Lower lobe of right lung (tissue), 2 donors: ENCODE data around the gene ITPRID1. TPM values are rescaled to one million over a fixed set of nuclear protein-coding genes. Genes with fewer than 3 reads are reported as not detected.
"Not testable (repeated sequence)": the region's sequence is repeated elsewhere in the genome, so short reads cannot be mapped to it uniquely, and the experiment has no call there.

Experiments
- ATAC-seq, 2 donors: fragments of 200-7000 bp; cut with Tn5 transposase; one replicate each; pipeline ENCODE4 v1.9.1; 2020 to 2022; ENCODE audit warnings: mild to moderate bottlenecking in 2 of 2, moderate library complexity in 2 of 2
- DNase-seq: peaks from one replicate; pipeline ENCODE4 v3.0.0-alpha.2; 2020
- H3K27ac ChIP-seq: fragments of 200-600 bp; one replicate; pipeline ENCODE4 v1.8.0; 2022
- H3K27me3 ChIP-seq: fragments of 200-600 bp; one replicate; pipeline ENCODE4 v1.8.0; 2022; ENCODE audit warnings: low read depth
- H3K36me3 ChIP-seq: fragments of 200-600 bp; one replicate; pipeline ENCODE4 v1.8.0; 2022; ENCODE audit warnings: mild to moderate bottlenecking
- H3K4me1 ChIP-seq: fragments of 200-600 bp; one replicate; pipeline ENCODE4 v1.8.0; 2022
- H3K4me3 ChIP-seq: fragments of 200-600 bp; one replicate; pipeline ENCODE4 v1.8.0; 2022; ENCODE audit warnings: mild to moderate bottlenecking
- H3K9me3 ChIP-seq: fragments of 200-600 bp; one replicate; pipeline ENCODE4 v1.8.0; 2022
- intact Hi-C: fragments of 100-400 bp; cut with DNase I; formaldehyde crosslinking; loops from one replicate; pipeline ENCODE4 v1.11.0; 2022
- long read RNA-seq: library from polyadenylated mRNA; unstranded; transcript quantifications from one replicate; pipeline ENCODE4 v2.0.0, GENCODE V29; 2021
- total RNA-seq: library from RNA; stranded (reverse); fragmentation: NEBNext Ultra II Directional; extraction: Animal tissue kit (Norgen Biotek cat#: 25700); gene quantifications from one replicate; pipeline ENCODE4 v1.2.1, GENCODE V29; 2021
- TF ChIP-seq, protein P1 (sequence below): fragments of 200-600 bp; IDR thresholded peaks from one replicate; pipeline ENCODE4 v1.8.0; 2022; ENCODE audit warnings: antibody characterized with exemption, mild to moderate bottlenecking
- donor health status: DM: no; HTN: yes; CAD: no; lungs with severe emphysema.

ITPRID1 gene
- total RNA-seq, result 0.59 TPM
- long read RNA-seq, partial matches to known transcripts, result 0 of 2 reads
- long read RNA-seq, other reads (novel, unspliced or antisense), result 2 of 2 reads

DNA sequence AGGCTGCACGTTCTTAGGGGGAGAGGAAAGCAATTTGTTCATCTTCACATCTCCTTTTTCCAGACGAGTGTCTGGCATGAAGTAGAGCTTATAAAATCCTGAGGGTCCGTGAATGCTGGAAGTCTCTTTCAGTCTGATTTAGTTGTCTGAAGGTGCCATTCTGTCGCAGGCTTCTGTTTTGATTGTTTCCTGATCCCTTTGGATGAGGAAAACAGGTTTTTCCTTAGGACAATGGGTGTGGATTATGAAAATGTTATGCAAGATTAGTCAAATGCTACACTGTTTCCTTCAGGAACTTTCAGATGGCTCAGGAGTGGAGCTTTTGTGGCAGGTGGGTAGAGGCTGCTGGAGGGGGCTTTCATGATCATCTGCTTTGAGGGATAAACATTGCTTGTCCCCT, at the start of gene ITPRID1:
Gene ITPRID1 (plus strand): TSS at position 301 of the 400 bp plus-strand sequence. CDS start 38,935 bp downstream, outside the sequence.
- no peak within 1 kb of the TSS for H3K27ac ChIP-seq
- no peaks in the 10 kb centered on the region for H3K9me3 ChIP-seq
- TF ChIP-seq, protein P1, sequence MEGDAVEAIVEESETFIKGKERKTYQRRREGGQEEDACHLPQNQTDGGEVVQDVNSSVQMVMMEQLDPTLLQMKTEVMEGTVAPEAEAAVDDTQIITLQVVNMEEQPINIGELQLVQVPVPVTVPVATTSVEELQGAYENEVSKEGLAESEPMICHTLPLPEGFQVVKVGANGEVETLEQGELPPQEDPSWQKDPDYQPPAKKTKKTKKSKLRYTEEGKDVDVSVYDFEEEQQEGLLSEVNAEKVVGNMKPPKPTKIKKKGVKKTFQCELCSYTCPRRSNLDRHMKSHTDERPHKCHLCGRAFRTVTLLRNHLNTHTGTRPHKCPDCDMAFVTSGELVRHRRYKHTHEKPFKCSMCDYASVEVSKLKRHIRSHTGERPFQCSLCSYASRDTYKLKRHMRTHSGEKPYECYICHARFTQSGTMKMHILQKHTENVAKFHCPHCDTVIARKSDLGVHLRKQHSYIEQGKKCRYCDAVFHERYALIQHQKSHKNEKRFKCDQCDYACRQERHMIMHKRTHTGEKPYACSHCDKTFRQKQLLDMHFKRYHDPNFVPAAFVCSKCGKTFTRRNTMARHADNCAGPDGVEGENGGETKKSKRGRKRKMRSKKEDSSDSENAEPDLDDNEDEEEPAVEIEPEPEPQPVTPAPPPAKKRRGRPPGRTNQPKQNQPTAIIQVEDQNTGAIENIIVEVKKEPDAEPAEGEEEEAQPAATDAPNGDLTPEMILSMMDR, result no peak
- ATAC-seq, result no peak
- H3K4me3 ChIP-seq, result no peak within 1 kb of the TSS
- no peaks in the 10 kb centered on the region for H3K36me3 ChIP-seq
- H3K27me3 ChIP-seq, result no peaks in the 10 kb centered on the region
- no peaks in the 10 kb centered on the region for H3K4me1 ChIP-seq
- intact Hi-C loops, result no loop called here
- DNase-seq, result no peak

DNA sequence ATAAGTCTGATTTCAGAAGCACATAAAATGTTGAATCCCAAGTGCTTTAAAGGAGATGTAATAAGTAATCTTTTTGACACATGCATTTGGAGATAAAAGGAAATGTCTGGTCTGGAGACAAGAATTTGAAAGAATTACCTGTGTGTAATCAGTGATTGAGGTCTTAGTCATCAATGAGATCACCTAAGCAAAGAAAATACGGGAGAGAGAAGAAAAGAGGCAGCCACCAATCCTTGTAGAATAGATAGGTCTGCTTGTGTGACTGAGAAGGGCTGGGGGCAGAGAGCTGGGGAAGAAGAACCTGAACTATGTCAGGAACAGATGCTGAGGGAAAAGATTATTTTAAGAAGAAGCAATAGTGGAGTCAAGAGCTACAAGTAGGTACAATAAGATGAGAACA, 49.3 kb upstream of the ITPRID1 start:
- Histone ChIP-seq H3K9me3 (no peaks in the 10 kb centered on the region), H3K4me1 (no peaks in the 10 kb centered on the region), H3K36me3 (no peaks in the 10 kb centered on the region), H3K27ac (no peak overlapping the region), H3K4me3 (no peak overlapping the region), H3K27me3 (no peaks in the 10 kb centered on the region)
- no peak for DNase-seq
- no peak for ATAC-seq
- intact Hi-C loops, result no loop called here
- TF ChIP-seq, protein P1, result no peak

DNA sequence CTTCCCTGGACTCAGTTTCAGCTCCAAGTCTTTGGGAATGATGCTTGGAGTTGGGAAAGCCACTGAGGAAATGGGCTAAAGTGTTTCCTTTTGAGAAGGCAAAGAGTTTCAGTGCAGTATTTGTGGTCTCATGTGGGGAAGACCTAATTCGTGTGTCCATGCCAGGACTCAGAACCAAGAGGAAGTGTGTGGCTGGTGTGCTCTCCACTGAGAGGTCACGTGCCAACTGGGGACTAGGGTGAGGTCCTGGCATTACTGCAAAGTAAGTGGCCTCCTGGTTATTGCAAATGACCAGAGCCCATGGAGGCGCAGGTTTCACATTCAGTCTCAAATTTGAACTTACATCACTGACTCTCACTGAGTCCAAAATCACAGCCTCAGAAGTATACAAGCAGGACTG, 48.6 kb upstream of the ITPRID1 start:
- no peaks in the 10 kb centered on the region for H3K9me3 ChIP-seq
- ATAC-seq (no peak), DNase-seq (no peak)
- intact Hi-C loops, result no loop called here
- H3K4me1 ChIP-seq, result no peaks in the 10 kb centered on the region
- no peak overlapping the region for H3K4me3 ChIP-seq
- H3K36me3 ChIP-seq, result no peaks in the 10 kb centered on the region
- TF ChIP-seq, protein P1, result no peak
- no peak overlapping the region for H3K27ac ChIP-seq
- H3K27me3 ChIP-seq, result no peaks in the 10 kb centered on the region

DNA sequence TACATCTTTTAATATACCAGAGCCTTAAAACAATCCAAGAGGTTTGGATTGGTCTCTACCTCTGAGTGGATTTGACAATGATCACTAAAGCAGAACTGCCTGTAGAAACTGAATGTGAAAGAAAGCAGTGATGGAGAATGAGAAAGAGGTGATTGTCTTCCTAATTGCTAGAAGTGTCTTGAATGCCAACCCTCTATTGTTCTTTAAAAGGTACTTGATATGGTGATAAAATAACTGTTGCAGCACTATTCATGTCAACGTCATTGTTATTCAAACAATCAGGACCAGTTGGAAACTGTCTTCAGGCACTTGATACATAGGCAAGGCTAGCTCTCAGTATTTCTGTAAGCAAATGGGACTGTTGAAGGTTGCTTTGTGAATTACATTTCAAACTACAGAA, 47.9 kb upstream of the ITPRID1 start:
- H3K4me3 ChIP-seq, result no peak overlapping the region
- no peaks in the 10 kb centered on the region for H3K36me3 ChIP-seq
- H3K9me3 ChIP-seq, result no peaks in the 10 kb centered on the region
- no peaks in the 10 kb centered on the region for H3K4me1 ChIP-seq
- DNase-seq, result no peak
- intact Hi-C loops, result no loop called here
- H3K27me3 ChIP-seq, result no peaks in the 10 kb centered on the region
- no peak overlapping the region for H3K27ac ChIP-seq
- TF ChIP-seq, protein P1, result no peak
- no peak for ATAC-seq

DNA sequence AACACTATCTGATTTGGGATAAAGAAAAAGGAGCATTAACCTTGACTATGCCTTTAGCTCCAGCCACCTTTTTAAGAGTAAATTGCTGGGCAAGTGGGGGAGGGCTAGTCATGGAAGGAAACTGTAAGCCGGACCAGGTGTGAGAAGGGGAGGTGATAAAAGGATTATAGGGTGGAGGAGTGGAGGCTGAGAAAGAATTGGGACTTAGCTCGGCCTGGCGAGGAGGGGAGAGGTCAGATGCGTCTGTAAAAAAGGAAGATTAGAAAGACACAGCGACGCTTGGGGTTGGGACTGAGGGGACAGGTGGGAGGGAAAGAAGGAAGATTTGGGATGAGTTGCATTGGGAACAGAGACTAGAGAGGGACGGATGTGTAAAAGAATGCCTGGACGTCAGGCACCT, 43.0 kb upstream of the ITPRID1 start:
- ATAC-seq, result not testable (repeated sequence)

DNA sequence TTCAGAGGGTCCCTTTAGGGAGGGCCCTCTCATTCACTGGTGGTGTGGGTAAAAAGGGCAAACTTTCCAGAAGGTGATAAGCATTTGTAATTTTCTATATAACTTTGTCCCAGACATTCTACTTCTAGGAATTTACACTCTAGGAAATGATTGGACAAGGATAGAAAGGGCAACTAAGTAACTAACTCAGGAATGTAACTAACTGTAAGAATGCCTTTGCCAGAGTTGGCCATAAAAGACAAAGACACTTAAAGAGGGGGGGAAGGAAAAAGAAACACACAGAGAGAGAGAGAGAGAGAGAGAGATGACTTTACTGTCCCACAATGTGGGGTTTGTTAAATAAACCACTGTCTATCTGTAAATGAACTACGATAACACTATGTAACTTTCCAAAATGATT, 38.5 kb upstream of the ITPRID1 start:
- H3K4me3 ChIP-seq, result no peak overlapping the region
- no peaks in the 10 kb centered on the region for H3K9me3 ChIP-seq
- TF ChIP-seq, protein P1, result no peak
- no peak for DNase-seq
- no peaks in the 10 kb centered on the region for H3K4me1 ChIP-seq
- intact Hi-C loops, result no loop called here
- no peak for ATAC-seq
- no peaks in the 10 kb centered on the region for H3K36me3 ChIP-seq
- H3K27ac ChIP-seq, result no peak overlapping the region
- H3K27me3 ChIP-seq, result peaks cover 4% of the 10 kb centered on the region

More for the DNA sequence above, 43.0 kb upstream of the ITPRID1 start:
- H3K27ac ChIP-seq, H3K9me3 ChIP-seq, DNase-seq, intact Hi-C loops, H3K36me3 ChIP-seq, H3K27me3 ChIP-seq, H3K4me1 ChIP-seq, H3K4me3 ChIP-seq: not testable (repeated sequence)
